Suppressor macrophage treated with lipopolysaccharide for 1 hour (primary cell): Measurements from ENCODE around the gene ZCRB1.

Source experiments
- DNase-seq, 3 donors: peaks; one replicate each; pipeline ENCODE4 v3.0.0-alpha.2; 2020 to 2022

ZCRB1 gene

GRCh38 chr12:42326541-42327226, 790 bp upstream of the ZCRB1 start:
- peak; percentile 15 to 31 (median 26) for DNase-seq

GRCh38 chr12:42325326-42325652, 605 bp downstream of the ZCRB1 start:
- DNase-seq, result no peak

- DNase-seq, result no peak
Observed at GRCh38 chr12:42323856-42324255, 2.0 kb downstream of the ZCRB1 start.

GRCh38 chr12:42322567-42322966, 3.3 kb downstream of the ZCRB1 start:
- no peak for DNase-seq

- no peak for DNase-seq
Observed at GRCh38 chr12:42320796-42321195, 5.1 kb downstream of the ZCRB1 start.

- DNase-seq, result no peak
Observed at GRCh38 chr12:42315108-42315507, 10.8 kb downstream of the ZCRB1 start.

- DNase-seq, result no peak
Observed at GRCh38 chr12:42309996-42310395, 15.9 kb downstream of the ZCRB1 start.

- DNase-seq, result no peak
Observed at GRCh38 chr12:42308390-42308789, 17.5 kb downstream of the ZCRB1 start.

GRCh38 chr12:42306297-42306696, 19.6 kb downstream of the ZCRB1 start:
- DNase-seq, result no peak

GRCh38 chr12:42299392-42300308, 26.2 kb downstream of the ZCRB1 start:
- DNase-seq, result peak; percentile 26 to 41 (median 39)

GRCh38 chr12:42298887-42299286, 27.0 kb downstream of the ZCRB1 start:
- no peak for DNase-seq

GRCh38 chr12:42296503-42297109, 29.3 kb downstream of the ZCRB1 start:
- peak; percentile 47 to 51 (median 50) for DNase-seq

GRCh38 chr12:42291680-42292079, 34.2 kb downstream of the ZCRB1 start:
- no peak for DNase-seq

GRCh38 chr12:42288544-42288943, 37.4 kb downstream of the ZCRB1 start:
- no peak for DNase-seq

GRCh38 chr12:42286741-42287140, 39.2 kb downstream of the ZCRB1 start:
- no peak for DNase-seq

GRCh38 chr12:42285431-42285830, 40.5 kb downstream of the ZCRB1 start:
- no peak for DNase-seq

GRCh38 chr12:42284876-42285275, 41.0 kb downstream of the ZCRB1 start:
- peak in 1 of 3 donors; percentile 6 for DNase-seq

- DNase-seq, result peak; percentile 11 to 44 (median 41)
Observed at GRCh38 chr12:42284157-42284556, 41.7 kb downstream of the ZCRB1 start.

- DNase-seq, result peak in 2 of 3 donors; percentile 30 to 49
Observed at GRCh38 chr12:42283739-42284138, 42.2 kb downstream of the ZCRB1 start.

GRCh38 chr12:42282294-42282693, 43.6 kb downstream of the ZCRB1 start:
- DNase-seq, result no peak

GRCh38 chr12:42281844-42282243, 44.0 kb downstream of the ZCRB1 start:
- no peak for DNase-seq

GRCh38 chr12:42281278-42281677, 44.6 kb downstream of the ZCRB1 start:
- DNase-seq, result no peak

- no peak for DNase-seq
Observed at GRCh38 chr12:42278128-42278510, 47.8 kb downstream of the ZCRB1 start.
